Uterus (tissue), 4 donors: Measurements from ENCODE around the gene IGF1R. TPM values are rescaled to one million over a fixed set of nuclear protein-coding genes. Genes with fewer than 3 reads are reported as not detected.

Experiments used
- DNase-seq, 2 donors: peaks; one replicate each; pipeline ENCODE4 v3.0.0-alpha.2; 2019 to 2020
- H3K27ac ChIP-seq, 2 donors: fragments of 200-600 bp; sonication (generic); 1 replicate in 1 of 2; 2 replicates in 1 of 2; pipeline ENCODE4 v1.5.1; 2016 to 2018
- H3K27me3 ChIP-seq, 2 donors: fragments of 200-600 bp; sonication (generic); one replicate each; pipeline ENCODE4 v1.5.1; 2018 to 2019; ENCODE audit warnings: control low read depth in 1 of 2
- H3K36me3 ChIP-seq, 2 donors: fragments of 200-600 bp; sonication (generic); one replicate each; pipeline ENCODE4 v1.5.1; 2019; ENCODE audit warnings: control low read depth in 1 of 2
- H3K4me1 ChIP-seq, 2 donors: fragments of 200-600 bp; sonication (generic); one replicate each; pipeline ENCODE4 v1.5.1; 2018 to 2019; ENCODE audit warnings: control low read depth in 1 of 2
- H3K4me3 ChIP-seq, 2 donors: fragments of 200-600 bp; sonication (generic); 1 replicate in 1 of 2; 2 replicates in 1 of 2; pipeline ENCODE4 v1.5.1; 2018 to 2019; ENCODE audit warnings: mild to moderate bottlenecking in 1 of 2
- H3K9me3 ChIP-seq, 2 donors: fragments of 200-600 bp; sonication (generic); one replicate each; pipeline ENCODE4 v1.5.1; 2019; ENCODE audit warnings: control low read depth in 1 of 2
- POLR2A ChIP-seq, 2 donors: fragments of 450-650 bp; IDR thresholded peaks; one replicate each; pipeline ENCODE4 v1.6.1; 2016; ENCODE audit warnings: antibody characterized with exemption in 2 of 2, mild to moderate bottlenecking in 1 of 2, moderate library complexity in 1 of 2
- intact Hi-C: fragments of 100-400 bp; cut with DNase I; formaldehyde crosslinking; loops from one replicate; pipeline ENCODE4 v1.15.1; 2023; ENCODE audit warnings: low total_unique reads
- total RNA-seq, 4 donors: library from RNA; depleted of rRNA in 3 of 4; stranded (reverse); fragments of >200 nt in 3 of 4; gene quantifications; one replicate each; pipeline versions ENCODE4 v1.1.0 to v1.2.4, GENCODE V29; 2014 to 2023
- TF ChIP-seq, protein P1 (sequence below), 4 experiments: fragments of 200-600 bp in 2 of 4; fragments of 450-650 bp in 2 of 4; sonication (generic) in 2 of 4; IDR thresholded peaks; one replicate each; pipeline ENCODE4 v1.5.1; 2016 to 2019; ENCODE audit warnings: antibody characterized with exemption in 4 of 4, mild to moderate bottlenecking in 2 of 4, moderate library complexity in 1 of 4
- donor health status: DM: yes; HTN: yes; CAD: no.

The IGF1R gene
- total RNA-seq, 4 donors from 2014 or later, result 30.0 to 95.2 (median 57.5) TPM

DNA sequence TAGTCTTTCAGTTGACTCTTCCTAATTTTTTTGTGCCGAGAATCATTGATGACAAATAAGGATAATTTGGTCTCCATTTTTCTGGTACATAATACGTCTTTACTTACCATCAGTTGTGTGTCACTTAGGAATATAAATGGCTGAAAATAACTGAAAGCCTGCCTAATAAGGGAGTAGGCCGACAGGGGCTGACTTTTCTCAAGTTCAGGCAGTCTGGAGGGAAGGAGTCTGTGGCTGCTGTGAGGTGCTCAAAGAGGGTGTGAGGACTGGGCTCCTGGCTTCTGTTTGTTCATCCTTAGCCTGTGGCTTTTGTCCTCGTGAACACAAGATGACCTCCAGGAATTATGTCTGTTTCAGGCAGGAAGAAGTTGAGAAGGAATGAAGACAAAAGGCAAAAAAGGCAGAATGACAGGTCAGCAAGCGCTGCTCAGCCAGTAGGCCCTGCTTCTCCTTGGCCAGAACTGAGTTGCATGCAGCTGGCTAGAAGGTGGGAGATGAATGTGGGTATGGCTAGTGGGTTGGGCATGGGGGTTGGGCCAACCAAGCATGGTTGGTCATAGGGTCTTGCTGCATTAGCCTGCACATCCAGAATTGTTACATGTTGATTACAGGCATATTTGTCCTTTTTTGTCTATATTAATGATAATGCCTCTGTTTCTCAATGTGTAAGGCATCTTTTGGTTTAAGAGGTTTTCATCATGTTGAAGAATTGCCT, 29.2 kb downstream of the IGF1R start:
- TF ChIP-seq POLR2A (IDR thresholded peaks at IDR 0.05), result no peak
- TF ChIP-seq, protein P1, sequence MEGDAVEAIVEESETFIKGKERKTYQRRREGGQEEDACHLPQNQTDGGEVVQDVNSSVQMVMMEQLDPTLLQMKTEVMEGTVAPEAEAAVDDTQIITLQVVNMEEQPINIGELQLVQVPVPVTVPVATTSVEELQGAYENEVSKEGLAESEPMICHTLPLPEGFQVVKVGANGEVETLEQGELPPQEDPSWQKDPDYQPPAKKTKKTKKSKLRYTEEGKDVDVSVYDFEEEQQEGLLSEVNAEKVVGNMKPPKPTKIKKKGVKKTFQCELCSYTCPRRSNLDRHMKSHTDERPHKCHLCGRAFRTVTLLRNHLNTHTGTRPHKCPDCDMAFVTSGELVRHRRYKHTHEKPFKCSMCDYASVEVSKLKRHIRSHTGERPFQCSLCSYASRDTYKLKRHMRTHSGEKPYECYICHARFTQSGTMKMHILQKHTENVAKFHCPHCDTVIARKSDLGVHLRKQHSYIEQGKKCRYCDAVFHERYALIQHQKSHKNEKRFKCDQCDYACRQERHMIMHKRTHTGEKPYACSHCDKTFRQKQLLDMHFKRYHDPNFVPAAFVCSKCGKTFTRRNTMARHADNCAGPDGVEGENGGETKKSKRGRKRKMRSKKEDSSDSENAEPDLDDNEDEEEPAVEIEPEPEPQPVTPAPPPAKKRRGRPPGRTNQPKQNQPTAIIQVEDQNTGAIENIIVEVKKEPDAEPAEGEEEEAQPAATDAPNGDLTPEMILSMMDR (IDR thresholded peaks at IDR 0.05), result no peak
- H3K36me3 ChIP-seq, result no peaks in the 10 kb centered on the region
- H3K9me3 ChIP-seq, result no peaks in the 10 kb centered on the region
- no peak overlapping the region for H3K27ac ChIP-seq
- intact Hi-C loops, result no loop called here
- no peak overlapping the region for H3K4me3 ChIP-seq
- no peak for DNase-seq
- no peaks in the 10 kb centered on the region for H3K27me3 ChIP-seq
- H3K4me1 ChIP-seq, result peaks cover 0 to 8% of the 10 kb centered on the region in 2 donors

DNA sequence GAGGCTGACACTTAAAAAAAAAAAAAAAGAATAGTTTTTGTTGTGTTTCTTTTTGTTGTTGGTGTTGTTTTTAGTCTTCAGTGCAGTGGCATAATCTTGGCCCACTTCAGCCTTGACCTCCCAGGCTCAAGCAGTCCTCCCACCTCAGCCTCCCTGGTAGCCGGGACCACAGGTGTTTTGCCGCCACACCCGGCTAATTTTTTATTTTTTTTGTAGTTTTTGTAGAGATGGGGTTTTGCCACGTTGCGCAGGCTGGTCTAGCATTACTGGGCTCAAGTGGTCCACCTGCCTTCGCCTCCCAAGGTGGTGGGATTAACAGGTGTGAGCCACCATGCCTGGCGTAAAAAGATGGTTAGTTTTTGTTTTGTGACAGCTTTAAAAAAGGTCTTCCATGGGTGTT, 30.1 kb downstream of the IGF1R start:
- Histone ChIP-seq H3K27ac (no peak overlapping the region), H3K4me1 (peaks cover 0 to 8% of the 10 kb centered on the region in 2 donors), H3K36me3 (no peaks in the 10 kb centered on the region), H3K9me3 (no peaks in the 10 kb centered on the region), H3K4me3 (no peak overlapping the region), H3K27me3 (no peaks in the 10 kb centered on the region)
- TF ChIP-seq POLR2A (IDR thresholded peaks at IDR 0.05), result no peak
- TF ChIP-seq, protein P1 (IDR thresholded peaks at IDR 0.05), result no peak
- intact Hi-C loops, result no loop called here
- no peak for DNase-seq

DNA sequence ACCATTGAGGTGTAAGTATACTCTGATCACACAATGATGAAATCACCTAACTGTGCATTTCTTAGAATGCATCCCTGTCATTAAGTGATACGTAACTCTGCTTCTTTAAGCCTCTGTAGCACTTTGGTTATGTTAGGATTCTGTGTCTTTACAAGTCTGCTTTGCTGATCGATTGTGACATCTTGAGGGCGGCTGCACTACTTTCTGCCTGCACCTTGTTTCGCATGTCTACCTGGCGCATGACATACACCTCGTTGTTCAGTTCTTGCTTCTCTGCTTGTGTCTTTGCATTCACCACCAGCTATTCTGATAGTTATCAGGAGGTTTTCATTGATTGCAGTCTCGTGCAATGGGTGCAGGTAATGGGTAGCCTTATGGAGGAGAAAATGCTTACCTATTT, 32.7 kb downstream of the IGF1R start:
- Histone ChIP-seq H3K9me3 (no peaks in the 10 kb centered on the region), H3K4me3 (no peak overlapping the region), H3K27ac (no peak overlapping the region), H3K27me3 (no peaks in the 10 kb centered on the region), H3K36me3 (no peaks in the 10 kb centered on the region), H3K4me1 (peaks cover 3 to 8% of the 10 kb centered on the region in 2 donors)
- TF ChIP-seq POLR2A (IDR thresholded peaks at IDR 0.05), result no peak
- TF ChIP-seq, protein P1 (IDR thresholded peaks at IDR 0.05), result no peak
- intact Hi-C loops, result no loop called here
- DNase-seq, result no peak

DNA sequence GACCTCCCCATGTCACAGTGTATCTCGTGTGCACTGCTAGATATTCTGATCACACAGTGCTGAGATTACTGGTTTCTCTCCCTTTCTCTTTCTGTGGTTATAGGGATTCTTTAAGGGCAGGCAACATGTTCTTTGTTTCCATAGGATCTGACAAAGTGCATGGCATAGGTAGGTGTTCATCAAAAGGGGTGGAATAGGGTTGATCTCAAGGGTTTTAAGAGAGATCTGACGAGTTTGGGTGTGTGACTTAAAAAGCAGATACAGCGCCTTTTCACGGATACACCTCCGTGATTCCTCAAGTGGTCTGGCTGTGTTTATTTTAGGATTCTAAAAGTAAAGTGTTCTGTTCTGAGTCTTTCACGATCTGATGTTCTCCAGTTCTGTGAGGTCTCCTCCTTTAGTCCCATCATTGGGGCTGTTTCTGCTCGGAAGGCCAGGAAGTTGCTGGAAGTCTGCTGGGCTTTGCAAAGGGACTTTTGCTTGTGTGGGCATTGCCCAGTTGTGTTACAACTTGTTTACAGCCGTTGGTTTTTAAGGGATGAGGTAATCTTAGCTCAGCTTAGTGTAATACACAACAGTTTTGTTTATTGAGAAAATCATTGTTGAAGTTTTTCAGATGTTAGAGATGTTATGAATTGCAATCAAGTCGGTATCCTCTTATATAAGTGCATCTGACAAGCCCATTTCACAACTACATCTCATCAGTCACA, 34.8 kb downstream of the IGF1R start:
- Histone ChIP-seq H3K27ac (peak overlapping the region; percentile 36 to 79), H3K4me1 (peaks cover 0 to 3% of the 10 kb centered on the region in 2 donors)

More for the DNA sequence above, 34.8 kb downstream of the IGF1R start:
- H3K9me3 ChIP-seq, result no peaks in the 10 kb centered on the region
- TF ChIP-seq, protein P1 (IDR thresholded peaks at IDR 0.05), result no peak
- TF ChIP-seq POLR2A (IDR thresholded peaks at IDR 0.05), result no peak
- H3K36me3 ChIP-seq, result no peaks in the 10 kb centered on the region
- no peaks in the 10 kb centered on the region for H3K27me3 ChIP-seq
- DNase-seq, result no peak
- intact Hi-C loops, result no loop called here
- H3K4me3 ChIP-seq, result no peak overlapping the region
